DND-41 (cell line): Measurements from ENCODE around the gene ANKMY1.

Source experiments
- ATAC-seq: fragments of 200-7000 bp; cut with Tn5 transposase; 3 replicates; pipeline ENCODE4 v1.9.1; 2021; ENCODE audit warnings: low read depth; ENCODE audit not compliant: insufficient read depth
- DNase-seq: peaks from one replicate; pipeline ENCODE4 v3.0.0-alpha.2; 2020
- H2AFZ ChIP-seq: 2 replicates; pipeline ENCODE4 v1.6.0; 2012; ENCODE audit warnings: low read depth, low read length
- H3K27ac ChIP-seq: 2 replicates; pipeline ENCODE4 v1.5.1; 2012; ENCODE audit warnings: low read length, inconsistent platforms
- H3K27me3 ChIP-seq: fragments of 200-600 bp; sonication (generic); 2 replicates; pipeline ENCODE4 v1.6.0; 2012; ENCODE audit warnings: low read length, mild to moderate bottlenecking, inconsistent platforms; ENCODE audit not compliant: insufficient read depth, poor library complexity
- H3K36me3 ChIP-seq: 2 replicates; pipeline ENCODE4 v1.5.1; 2012; ENCODE audit warnings: low read length, inconsistent platforms; ENCODE audit not compliant: insufficient read depth
- H3K4me1 ChIP-seq: 2 replicates; pipeline ENCODE4 v1.5.1; 2012; ENCODE audit warnings: mild to moderate bottlenecking, low read length; ENCODE audit not compliant: insufficient read depth
- H3K4me2 ChIP-seq: 2 replicates; pipeline ENCODE4 v1.6.0; 2012; ENCODE audit warnings: mild to moderate bottlenecking, moderate library complexity, low read length, inconsistent platforms; ENCODE audit not compliant: insufficient read depth
- H3K4me3 ChIP-seq, 2 experiments: fragments of 200-600 bp in 1 of 2; shearing (Covaris generic) in 1 of 2; 2 replicates each; pipeline ENCODE4 v1.5.1; 2012 to 2016; ENCODE audit warnings: inconsistent platforms in 2 of 2, low read length in 2 of 2, mild to moderate bottlenecking in 2 of 2, low read depth in 1 of 2, moderate library complexity in 1 of 2
- H3K79me2 ChIP-seq: 2 replicates; pipeline ENCODE4 v1.6.0; 2012; ENCODE audit warnings: low read length, inconsistent platforms; ENCODE audit not compliant: insufficient read depth
- H3K9ac ChIP-seq: 2 replicates; pipeline ENCODE4 v1.6.0; 2012; ENCODE audit warnings: low read depth, mild to moderate bottlenecking, inconsistent platforms, low read length, moderate library complexity
- H3K9me3 ChIP-seq: 2 replicates; pipeline ENCODE4 v1.5.1; 2012; ENCODE audit warnings: low read length, moderate library complexity, mild to moderate bottlenecking, inconsistent platforms; ENCODE audit not compliant: insufficient read depth, severe bottlenecking
- H4K20me1 ChIP-seq: 2 replicates; pipeline ENCODE4 v1.6.0; 2012; ENCODE audit warnings: low read length; ENCODE audit not compliant: insufficient read depth
- EZH2 ChIP-seq: IDR thresholded peaks from 3 replicates; pipeline ENCODE4 v1.6.1; 2012; ENCODE audit warnings: borderline replicate concordance, low read depth, mild to moderate bottlenecking, moderate library complexity, low read length, inconsistent platforms; ENCODE audit not compliant: severe bottlenecking
- TF ChIP-seq, protein P1 (sequence below): IDR thresholded peaks from 2 replicates; pipeline ENCODE4 v1.5.1; 2012; ENCODE audit warnings: borderline replicate concordance, low read length, moderate library complexity, mild to moderate bottlenecking; ENCODE audit not compliant: poor library complexity, severe bottlenecking; ENCODE audit errors: extremely low read depth

Gene ANKMY1

DNA sequence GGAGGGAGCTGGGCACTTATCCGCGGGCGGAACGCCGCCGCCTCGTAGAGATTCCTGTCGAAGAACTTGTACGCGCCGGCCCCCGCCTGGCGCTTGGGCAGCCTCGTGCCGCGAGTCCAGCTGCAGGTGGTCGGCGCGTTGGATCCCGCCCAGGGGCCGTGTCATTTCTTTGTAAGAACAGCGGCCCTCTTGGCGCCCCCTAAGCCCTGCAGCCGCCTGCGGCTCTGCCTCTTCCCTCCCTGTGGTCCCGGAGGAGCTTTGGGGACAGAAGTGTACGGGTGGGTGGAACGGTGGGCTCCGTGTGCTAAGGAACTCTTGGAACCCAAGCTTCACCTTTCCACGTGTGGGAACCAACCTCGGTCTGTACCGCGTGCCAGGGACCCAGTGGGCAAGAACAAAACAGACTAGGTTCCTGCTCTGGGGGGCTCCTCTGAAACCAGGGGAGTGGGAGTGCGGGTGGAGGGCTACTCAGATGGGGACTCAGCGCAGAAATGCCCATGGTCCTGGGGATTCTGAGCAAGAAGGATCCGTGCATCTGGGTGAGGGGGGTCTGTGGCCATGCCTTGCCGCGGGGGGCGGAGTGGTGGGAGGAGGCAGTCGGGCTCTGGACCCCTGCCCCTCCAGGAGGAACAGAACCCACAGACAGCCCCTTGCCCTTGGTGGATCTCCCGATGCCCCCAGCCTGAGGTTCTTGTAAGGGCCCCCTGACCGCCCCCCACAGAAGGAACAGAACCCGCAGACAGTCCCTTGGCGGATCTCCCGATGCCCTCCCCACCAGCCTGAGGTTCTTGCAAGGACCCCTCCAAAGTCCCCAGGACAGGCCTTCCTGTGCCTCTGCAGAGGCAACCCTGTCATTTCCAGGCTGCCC lies 120.9 kb downstream of the ANKMY1 start:
- H3K27ac ChIP-seq: no peak overlapping the region
- H3K36me3 ChIP-seq: no peaks in the 10 kb centered on the region
- H3K4me2 ChIP-seq: no peak overlapping the region
- no peaks in the 10 kb centered on the region; the same call in none of the 2 replicates for H4K20me1 ChIP-seq
- no peaks in the 10 kb centered on the region for H3K9me3 ChIP-seq
- no peak for DNase-seq
- no peaks in the 10 kb centered on the region for H3K27me3 ChIP-seq
- H3K4me1 ChIP-seq: no peaks in the 10 kb centered on the region
- ATAC-seq: no peak
- H3K4me3 ChIP-seq: no peak overlapping the region
- no peak overlapping the region for H2AFZ ChIP-seq
- TF ChIP-seq, protein P1, sequence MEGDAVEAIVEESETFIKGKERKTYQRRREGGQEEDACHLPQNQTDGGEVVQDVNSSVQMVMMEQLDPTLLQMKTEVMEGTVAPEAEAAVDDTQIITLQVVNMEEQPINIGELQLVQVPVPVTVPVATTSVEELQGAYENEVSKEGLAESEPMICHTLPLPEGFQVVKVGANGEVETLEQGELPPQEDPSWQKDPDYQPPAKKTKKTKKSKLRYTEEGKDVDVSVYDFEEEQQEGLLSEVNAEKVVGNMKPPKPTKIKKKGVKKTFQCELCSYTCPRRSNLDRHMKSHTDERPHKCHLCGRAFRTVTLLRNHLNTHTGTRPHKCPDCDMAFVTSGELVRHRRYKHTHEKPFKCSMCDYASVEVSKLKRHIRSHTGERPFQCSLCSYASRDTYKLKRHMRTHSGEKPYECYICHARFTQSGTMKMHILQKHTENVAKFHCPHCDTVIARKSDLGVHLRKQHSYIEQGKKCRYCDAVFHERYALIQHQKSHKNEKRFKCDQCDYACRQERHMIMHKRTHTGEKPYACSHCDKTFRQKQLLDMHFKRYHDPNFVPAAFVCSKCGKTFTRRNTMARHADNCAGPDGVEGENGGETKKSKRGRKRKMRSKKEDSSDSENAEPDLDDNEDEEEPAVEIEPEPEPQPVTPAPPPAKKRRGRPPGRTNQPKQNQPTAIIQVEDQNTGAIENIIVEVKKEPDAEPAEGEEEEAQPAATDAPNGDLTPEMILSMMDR: no peak
- TF ChIP-seq EZH2: no peak
- no peaks in the 10 kb centered on the region for H3K79me2 ChIP-seq
- H3K9ac ChIP-seq: no peak overlapping the region

DNA sequence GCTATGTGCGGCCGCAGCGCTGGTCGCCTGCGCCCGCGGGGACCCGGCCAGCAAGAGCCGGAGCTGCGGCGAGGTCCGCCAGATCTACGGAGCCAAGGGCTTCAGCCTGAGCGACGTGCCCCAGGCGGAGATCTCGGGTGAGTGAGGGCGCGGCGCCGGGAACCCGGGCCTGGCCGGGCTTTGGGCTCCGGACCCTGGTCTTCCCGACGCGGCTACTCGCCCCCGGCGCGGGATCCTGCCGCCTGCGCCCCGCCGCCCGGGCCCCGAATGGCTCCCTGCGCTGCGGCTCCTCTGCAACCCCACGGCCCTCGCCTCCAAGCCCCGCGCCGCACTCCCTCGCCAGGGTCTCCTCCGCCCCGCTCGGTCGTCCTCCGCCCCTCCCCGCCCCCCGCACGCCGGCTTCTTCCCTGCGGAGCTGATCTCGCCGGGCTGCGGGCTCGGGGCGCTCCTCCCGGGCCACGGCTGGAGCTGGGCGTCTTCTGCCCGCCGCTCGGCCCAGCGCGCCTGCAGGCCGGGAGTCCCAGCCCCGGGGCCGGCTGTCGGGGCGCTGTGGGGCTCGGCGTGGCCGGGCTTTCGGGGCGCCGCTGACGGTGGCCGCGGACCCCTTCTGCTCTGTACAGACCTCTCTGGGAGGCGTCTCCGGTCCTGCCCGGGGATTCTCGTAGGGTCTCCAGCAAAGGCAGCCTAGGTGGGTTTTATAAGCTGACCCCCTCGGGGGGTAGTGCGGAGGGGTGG lies 121.7 kb downstream of the ANKMY1 start:
- H3K9ac ChIP-seq: no peak overlapping the region
- H3K4me2 ChIP-seq: no peak overlapping the region
- H3K9me3 ChIP-seq: no peaks in the 10 kb centered on the region
- no peaks in the 10 kb centered on the region; the same call in none of the 2 replicates for H4K20me1 ChIP-seq
- H3K27me3 ChIP-seq: no peaks in the 10 kb centered on the region
- TF ChIP-seq, protein P1: no peak
- no peak for TF ChIP-seq EZH2
- H3K36me3 ChIP-seq: no peaks in the 10 kb centered on the region
- H3K79me2 ChIP-seq: no peaks in the 10 kb centered on the region
- H2AFZ ChIP-seq: no peak overlapping the region
- H3K27ac ChIP-seq: no peak overlapping the region
- H3K4me3 ChIP-seq: no peak overlapping the region
- no peaks in the 10 kb centered on the region for H3K4me1 ChIP-seq
- DNase-seq (no peak), ATAC-seq (no peak)

DNA sequence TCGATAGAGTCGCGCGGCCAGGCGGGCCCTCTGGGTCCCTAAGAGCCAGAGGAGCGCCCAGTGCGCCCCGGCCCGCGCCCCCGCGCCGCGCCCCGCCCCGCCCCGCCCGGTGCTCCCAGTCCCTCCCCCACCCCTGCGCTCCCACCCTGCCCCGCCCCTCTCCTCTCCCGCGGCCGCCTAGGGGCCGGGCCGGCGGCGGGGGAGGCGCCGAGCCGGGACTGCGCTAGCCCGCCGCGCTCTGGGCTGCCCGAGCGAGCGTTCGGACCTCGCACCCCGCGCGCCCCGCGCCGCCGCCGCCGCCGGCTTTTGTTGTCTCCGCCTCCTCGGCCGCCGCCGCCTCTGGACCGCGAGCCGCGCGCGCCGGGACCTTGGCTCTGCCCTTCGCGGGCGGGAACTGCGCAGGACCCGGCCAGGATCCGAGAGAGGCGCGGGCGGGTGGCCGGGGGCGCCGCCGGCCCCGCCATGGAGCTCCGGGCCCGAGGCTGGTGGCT lies 122.3 kb downstream of the ANKMY1 start, which contains the start of gene GPC1:
GPC1 (plus strand) TSS at position 207 of the 491 bp plus-strand sequence; CDS start at position 463, 256 bp downstream.
- Histone ChIP-seq H3K9ac (no peak within 1 kb of the TSS), H3K79me2 (no peaks in the 10 kb centered on the region), H2AFZ (no peak within 1 kb of the TSS), H3K4me2 (no peak within 1 kb of the TSS), H3K4me1 (no peaks in the 10 kb centered on the region), H4K20me1 (peaks cover 5% of the 10 kb centered on the region), H3K36me3 (no peaks in the 10 kb centered on the region), H3K27ac (no peak within 1 kb of the TSS), H3K4me3 (no peak within 1 kb of the TSS), H3K9me3 (no peaks in the 10 kb centered on the region), H3K27me3 (no peaks in the 10 kb centered on the region)
- ATAC-seq (no peak), DNase-seq (no peak)
- TF ChIP-seq, protein P1: no peak
- no peak for TF ChIP-seq EZH2
